ENCODE data around the gene CD99L2.

CD99L2 gene

DNA sequence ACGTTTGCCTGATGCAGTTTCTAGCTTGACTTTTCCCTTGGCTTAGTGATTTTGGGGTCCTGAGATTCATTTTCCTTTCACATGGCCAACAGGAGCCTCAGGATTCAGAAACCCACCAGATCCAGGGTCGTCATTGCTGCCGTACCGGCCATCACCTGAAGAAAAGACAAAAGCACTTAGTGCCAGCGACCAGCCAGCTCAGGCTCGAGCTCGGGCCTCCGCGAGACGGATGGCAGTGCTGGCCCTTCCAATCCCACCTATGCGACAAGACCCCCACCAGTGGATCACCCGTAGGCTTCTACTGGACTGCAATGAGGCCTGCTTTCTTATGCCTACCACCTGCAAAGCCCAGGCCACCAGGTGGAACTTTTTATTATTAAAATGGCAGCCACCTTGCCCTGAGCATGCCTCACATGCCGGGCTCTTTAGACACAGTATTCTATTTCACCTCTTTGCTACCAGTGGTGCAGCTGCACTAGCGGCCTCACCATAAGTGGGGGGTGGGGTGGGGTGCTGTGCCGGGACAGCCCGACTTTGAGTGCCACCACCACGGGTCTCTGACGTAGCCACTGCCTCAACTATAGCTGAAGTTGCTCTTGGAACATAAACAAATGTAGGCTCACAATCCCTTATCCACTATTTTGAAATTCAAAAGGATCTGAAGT, 121.0 kb downstream of the CD99L2 start:
- DNase-seq: no peak

GRCh38 chrX:150775569-150776350, 122.7 kb downstream of the CD99L2 start:
- DNase-seq: no peak

GRCh38 chrX:150774798-150775568, 123.5 kb downstream of the CD99L2 start:
- no peak for DNase-seq

DNA sequence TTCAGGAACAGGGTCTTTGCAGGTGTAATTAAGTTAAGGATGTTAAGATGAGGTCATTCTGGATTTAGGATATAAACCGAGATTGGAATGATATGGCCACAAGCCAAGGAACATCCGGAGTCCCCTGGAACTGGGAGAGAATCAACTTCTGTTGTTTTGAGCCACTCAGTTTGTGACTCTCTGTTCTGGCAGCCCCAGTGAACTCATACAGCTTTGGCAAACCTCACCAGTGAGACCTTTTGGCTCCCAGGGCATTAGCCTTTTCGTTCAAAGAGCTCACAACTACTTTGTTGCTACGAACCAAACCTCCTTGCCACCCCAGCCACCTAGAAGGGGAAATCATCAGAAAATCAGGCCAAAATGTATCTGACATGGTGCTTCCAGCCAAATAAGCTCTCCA, 124.8 kb downstream of the CD99L2 start:
- DNase-seq: no peak

GRCh38 chrX:150773117-150773516, 125.4 kb downstream of the CD99L2 start:
- no peak for DNase-seq

- peak; percentile 52 for DNase-seq
These were observed 126.1 kb downstream of the CD99L2 start for GRCh38 chrX:150772150-150772970.

DNA sequence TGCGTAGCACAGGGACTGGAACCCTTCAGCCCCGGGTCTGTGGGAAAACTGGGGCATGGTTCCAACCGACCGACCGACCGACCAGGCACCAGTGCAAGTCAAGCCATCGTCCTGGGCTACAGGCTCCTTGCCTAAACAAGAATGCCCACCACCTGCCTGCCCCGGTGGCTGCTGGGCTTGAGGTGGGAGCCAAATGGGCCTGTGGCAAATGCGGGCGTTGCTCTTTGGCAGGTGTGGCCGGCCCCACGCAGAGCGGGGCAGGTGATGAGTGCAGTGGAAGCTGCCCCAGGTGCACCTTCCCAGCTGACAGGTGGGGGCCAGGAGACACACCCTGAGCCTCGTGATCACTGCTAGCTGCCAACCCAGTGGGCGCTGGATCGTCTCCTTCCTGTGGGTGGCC, 127.4 kb downstream of the CD99L2 start:
- DNase-seq: no peak

- no peak for DNase-seq
These were observed 127.8 kb downstream of the CD99L2 start for GRCh38 chrX:150770623-150771022.

- no peak for DNase-seq
These were observed 129.1 kb downstream of the CD99L2 start for GRCh38 chrX:150769408-150769807.

GRCh38 chrX:150768580-150769190, 129.8 kb downstream of the CD99L2 start:
- DNase-seq: no peak

DNA sequence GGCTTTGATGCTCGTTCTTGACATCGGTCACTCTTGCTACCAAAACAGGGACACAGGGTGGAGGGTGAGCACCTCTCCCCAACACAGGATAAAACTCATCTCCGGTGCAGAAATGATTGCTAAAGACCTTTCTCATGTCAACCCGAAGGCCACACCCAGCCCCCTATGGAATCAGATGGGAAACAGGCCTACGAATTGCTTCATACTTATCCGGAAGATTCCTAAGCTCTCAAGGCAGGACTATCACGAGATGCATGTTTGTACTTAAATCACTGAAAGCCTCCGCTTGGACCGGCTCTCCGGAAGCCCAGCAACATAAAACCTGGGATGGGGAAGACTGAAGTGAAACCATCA, 130.4 kb downstream of the CD99L2 start:
- DNase-seq: no peak

DNA sequence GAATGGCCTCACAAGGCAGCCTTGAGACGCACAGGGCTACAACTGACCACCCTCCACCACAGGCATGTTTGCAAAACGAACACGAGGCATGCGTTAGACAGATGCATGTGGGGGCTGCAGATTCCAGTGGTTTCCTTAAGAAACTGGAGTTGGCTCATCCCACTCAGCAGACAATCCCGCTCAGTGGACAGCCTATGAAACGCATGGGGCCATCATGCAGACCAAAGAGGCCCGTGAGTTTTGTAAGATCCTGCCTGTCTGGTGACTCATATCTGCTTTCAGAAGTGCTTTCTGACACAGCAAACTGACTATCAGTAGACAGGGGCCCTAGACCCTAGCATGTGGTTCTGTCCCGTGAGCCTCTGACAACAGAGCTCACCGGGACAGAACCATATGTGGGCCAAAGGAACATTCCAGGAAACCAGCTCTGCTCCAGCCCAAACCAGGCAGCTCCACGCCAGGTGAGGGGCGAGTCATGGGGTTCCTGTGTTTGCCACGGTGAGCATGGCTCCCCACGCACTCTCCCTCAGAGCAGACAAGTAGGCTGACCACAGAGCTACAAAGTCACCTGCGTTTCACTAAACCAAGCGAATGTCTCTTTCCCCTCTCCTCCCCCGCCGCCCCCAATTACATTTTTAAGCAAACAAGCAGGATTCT, 130.9 kb downstream of the CD99L2 start:
- DNase-seq: peak; percentile 86

DNA sequence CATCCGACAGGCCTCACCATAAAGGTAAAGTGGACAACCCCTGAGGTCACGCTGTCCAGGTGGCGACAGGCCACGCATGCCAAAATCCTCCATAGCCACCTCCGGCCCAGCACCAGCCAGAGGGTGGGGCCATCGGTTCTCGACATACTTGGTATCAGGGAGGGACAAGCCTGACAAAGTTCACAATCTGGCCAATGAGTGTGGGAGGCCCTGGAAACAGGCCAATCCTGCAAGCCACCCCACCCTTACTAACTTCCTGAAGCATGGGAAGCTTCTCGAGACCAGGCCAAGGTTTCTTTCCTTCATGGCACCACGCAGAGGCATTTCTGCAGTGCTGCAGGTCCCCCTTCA, 131.4 kb downstream of the CD99L2 start:
- no peak for DNase-seq

- DNase-seq: no peak
These were observed 132.0 kb downstream of the CD99L2 start for GRCh38 chrX:150766351-150767044.

- DNase-seq: no peak
These were observed 132.6 kb downstream of the CD99L2 start for GRCh38 chrX:150765782-150766350.

DNA sequence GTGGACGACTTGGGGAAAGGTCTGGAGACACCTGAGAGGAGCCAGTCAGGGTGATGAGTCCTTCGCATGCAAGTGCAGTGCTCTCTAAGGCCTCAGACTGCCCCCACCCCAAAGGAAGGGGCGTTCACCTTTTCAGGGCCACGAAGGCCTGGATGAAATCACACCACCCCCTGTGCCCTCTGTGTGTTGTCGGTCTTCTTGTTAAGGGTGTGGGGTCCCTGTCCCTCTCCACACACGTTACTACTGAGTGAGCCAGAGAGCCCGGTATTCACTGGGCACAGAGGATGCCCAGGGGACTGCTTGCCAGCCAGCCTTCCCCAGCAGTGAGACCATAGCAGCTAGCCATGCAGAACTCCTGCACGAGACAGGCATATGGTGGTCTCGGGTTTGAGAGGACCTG, 133.2 kb downstream of the CD99L2 start:
- no peak for DNase-seq

- no peak for DNase-seq
These were observed 134.7 kb downstream of the CD99L2 start for GRCh38 chrX:150763810-150764209.

DNA sequence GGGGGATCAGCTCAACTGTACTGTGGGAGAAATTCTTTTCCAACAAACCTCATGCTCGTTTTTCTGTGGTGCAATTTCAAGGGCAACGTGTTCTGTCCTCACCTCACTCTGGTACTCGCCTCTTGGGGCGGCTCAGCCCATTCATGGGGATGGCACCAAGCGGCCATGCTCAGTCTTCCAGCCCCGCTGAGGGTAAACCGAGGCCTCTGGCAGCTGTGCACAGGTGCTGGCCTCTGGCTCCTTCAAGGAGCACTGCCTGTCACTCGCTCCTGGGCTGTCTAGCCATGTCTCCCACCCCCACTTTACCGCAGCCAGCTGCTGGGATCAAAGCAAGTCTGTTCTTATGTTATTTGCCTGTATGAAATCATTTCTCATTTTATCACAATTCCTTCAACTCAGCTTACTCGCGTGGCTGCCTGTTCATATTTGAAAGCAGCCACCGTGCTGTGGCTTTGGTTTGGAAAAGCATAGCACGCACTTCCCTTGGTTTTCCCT, 135.1 kb downstream of the CD99L2 start:
- DNase-seq: no peak

DNA sequence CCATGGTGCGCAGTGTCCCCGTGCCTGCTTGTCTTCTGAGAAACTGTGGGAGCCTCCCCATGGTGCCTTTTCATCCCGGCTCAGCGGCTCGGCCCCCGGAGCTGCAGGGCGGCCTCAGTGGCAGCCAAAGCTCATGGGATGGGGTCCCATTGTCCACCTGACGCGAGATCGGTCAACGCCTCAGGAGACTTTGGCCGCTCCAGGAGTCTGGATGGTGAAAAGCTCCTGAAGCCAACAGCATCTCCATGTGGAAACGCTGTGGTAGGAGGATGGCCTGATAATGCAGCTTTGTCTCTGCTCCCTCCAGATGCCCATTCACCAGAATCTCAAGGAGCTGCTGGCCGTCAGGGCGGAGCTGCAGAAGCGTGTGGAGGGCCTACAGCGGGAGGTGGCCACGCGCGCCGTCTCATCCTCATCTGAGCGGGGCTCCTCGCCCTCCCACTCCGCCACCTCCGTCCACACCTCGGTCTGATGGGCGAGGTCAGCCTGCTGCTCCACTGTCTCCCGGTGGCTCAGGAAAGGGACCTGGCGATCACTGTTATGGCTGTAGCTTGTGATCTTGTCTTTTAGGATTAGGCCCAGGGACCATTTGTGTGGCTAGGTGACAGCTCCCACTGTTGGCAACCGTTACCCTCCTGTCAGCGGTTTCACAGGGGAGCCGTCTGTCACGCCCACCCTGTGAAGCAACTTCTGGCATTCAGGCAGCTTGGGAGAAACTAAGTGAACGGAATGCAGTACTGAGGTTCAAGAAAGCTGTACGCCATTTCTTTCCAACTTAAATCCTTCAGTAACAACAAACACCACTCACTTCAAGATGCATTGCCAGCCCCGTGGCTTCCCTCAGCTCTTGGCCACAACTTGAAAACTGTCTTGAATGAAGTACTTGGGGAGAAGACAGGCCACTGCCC, 136.0 kb downstream of the CD99L2 start:
- no peak for DNase-seq

GRCh38 chrX:150761819-150762216, 136.7 kb downstream of the CD99L2 start:
- DNase-seq: no peak

Measured in fibroblast of skin of right quadriceps (primary cell).